SU-DHL-6 (cell line): Measurements from ENCODE around the gene ANKK1.

Experiments used
- CTCF ChIP-seq: fragments of 200-600 bp; sonication (generic); IDR thresholded peaks from one replicate; pipeline ENCODE4 v1.5.1; 2017; ENCODE audit warnings: antibody characterized with exemption, mild to moderate bottlenecking, low read length, moderate library complexity; ENCODE audit not compliant: insufficient read depth, poor library complexity, severe bottlenecking
- EZH2phosphoT487 ChIP-seq: fragments of 200-600 bp; sonication (generic), shearing (Covaris generic); conservative IDR thresholded peaks from 2 replicates; pipeline ENCODE4 v1.6.1; 2018; ENCODE audit warnings: mild to moderate bottlenecking, antibody characterized with exemption, low read length, moderate library complexity, mixed read lengths

- TF ChIP-seq CTCF (no peak), EZH2phosphoT487 (no peak)
These were observed 3.0 kb upstream of the ANKK1 start for GRCh38 chr11:113384551-113384950.
